NOMO-1 treated with DMSO at 0.1 percent for 48 hours (cell line): Measurements from ENCODE around the gene FAM210B.
"Not testable (repeated sequence)": the region's sequence is repeated elsewhere in the genome, so short reads cannot be mapped to it uniquely, and the experiment has no call there.

ENCODE experiments used
- DNase-seq: peaks from one replicate; lab custom pipeline; 2025; ENCODE audit not compliant: unreplicated experiment; lab: John Stamatoyannopoulos, UW

FAM210B gene, protein sequence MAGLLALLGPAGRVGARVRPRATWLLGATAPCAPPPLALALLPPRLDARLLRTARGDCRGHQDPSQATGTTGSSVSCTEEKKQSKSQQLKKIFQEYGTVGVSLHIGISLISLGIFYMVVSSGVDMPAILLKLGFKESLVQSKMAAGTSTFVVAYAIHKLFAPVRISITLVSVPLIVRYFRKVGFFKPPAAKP

DNA sequence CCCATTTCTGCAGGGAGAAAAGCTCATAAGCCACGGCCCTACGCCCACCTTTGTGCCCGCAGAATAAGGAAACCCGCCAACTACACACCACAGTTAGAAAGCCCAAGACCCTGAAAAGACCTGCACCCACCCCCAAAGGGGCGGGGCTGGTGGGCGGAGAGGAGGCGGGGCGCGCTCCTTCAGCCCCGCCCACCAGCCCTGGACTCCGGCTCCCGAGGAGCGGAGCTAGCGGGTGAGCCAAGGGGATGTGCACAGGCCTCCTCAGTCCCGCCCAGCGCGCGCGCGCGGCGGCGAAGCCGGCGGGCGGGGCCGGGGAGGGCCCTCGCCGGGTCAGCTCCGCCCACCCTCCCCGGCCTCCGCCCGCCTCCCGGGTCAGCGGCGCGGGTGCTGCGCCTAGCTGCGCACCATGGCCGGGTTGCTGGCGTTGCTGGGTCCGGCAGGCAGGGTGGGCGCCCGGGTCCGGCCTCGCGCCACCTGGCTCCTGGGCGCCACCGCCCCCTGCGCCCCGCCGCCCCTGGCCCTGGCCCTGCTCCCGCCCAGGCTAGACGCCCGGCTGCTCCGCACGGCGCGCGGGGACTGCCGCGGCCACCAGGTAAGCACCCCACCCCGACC is at the start of gene FAM210B:
FAM210B (plus strand) TSS at position 375 of the 612 bp plus-strand sequence; CDS start at position 407, 32 bp downstream.
- DNase-seq: peak; percentile 82

DNA sequence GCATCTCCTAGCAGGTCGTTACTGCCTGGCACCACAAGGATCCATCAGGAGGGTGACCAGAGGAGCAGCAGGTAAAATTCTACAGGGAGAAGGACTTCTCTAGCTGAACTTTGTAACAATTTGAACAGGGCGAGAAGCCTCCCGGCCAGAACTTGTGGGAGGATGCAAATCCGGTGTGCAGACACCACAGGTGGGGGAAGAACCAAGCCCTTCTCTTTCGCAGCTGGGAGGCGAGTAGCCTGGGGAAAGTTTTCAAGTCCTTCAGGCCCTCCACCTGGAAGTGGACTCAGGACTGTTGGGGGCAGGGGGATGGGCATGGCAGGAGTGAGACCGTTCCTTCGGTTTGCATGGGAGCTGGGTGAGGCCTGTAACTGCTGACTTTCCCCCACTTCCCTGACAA is 42.7 kb upstream of the FAM210B start:
- DNase-seq: no peak

DNA sequence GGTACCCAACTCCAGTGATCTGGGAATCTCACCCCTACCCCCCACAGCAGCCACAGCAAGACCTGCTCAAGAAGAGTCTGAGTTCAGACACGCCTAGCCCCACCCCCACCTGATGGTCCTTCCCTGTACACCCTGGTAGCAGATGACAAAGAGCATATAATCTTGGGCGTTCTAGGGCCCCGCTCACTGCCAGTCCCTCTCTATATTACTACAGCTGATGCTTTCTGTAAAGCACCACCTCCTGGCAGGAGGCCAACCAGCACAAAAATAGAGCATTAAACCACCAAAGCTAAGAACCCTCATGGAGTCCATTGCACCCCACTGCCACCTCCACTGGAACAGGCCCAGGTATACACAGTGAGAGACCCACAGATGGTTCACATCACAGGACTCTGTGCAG is 42.3 kb upstream of the FAM210B start:
- DNase-seq: no peak

DNA sequence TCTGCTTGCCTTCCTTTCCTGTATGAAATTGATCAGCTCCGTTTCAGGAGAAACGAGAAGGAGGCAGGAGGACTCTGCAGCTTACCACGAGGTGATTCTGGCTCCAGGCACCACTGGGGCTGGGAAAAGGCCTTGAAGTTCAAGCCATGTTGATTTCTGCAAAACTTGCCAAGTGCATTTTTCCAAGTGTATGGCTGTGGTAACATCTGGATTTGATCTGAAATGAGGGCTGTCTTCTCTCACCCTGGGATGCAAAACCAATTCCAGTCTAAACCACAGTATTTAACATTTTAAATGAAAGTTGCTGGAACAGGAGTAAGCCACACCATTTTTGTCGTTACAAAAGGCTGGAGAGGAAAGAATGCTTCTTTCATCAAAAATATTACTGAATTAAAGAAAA is 36.1 kb upstream of the FAM210B start:
- DNase-seq: no peak

DNA sequence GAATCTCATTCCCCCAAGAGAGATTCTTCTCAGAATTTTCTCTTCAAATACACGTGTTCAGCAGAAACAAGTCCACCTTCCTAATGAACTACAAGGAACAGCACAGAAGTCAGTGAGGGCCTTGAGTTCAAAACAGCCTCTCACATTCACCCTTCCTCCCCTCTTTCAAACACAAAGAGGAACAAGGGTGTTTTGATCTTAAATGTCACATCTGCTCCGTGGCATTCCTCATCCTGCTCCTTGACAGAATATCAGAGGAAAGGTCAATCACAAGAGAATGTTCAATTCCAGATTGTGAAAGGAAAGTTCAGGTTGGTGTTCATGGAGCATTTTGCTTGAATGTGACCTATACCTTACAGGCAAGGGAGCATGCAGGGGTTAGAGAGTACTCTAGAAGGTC is 35.6 kb upstream of the FAM210B start:
- DNase-seq: no peak

DNA sequence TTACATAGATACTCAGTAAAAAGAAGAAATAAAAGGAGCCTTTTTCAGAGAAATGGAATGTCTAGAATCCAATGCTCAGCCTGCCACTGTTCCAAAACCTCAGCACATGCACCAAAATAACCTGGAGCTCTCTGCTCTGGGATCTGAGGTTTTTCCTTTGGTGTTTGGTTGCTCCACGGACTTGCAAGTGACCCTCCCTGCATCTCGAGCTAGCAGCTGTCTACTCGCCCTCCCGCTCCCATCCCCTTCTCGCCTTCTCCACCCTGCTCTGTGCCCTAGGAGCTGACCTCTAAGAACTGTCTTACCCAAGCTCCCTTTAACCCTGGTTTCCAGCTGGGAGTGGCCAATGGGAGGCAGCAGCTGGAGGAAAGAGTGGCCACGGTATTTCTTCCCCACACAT is 35.1 kb upstream of the FAM210B start:
- DNase-seq: no peak

DNA sequence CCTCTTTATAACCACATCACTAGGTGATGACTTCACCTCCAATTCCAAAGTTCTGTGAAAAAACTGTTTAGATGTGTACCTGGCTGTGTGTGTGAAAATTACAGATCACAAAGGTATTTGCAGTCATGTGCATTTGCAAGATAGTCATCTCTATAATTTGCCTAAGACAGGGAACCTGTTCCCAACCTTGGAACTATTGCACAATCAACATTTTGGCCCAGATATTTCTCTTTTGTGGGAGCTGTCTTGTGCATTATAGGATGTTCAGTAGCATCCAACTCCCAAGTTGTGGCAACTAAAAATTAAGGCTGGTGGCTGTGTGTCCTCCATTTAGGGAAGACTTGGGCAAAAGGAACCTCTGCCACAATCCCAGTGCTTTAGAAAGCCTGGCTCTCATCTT is 34.0 kb upstream of the FAM210B start:
- no peak for DNase-seq

DNA sequence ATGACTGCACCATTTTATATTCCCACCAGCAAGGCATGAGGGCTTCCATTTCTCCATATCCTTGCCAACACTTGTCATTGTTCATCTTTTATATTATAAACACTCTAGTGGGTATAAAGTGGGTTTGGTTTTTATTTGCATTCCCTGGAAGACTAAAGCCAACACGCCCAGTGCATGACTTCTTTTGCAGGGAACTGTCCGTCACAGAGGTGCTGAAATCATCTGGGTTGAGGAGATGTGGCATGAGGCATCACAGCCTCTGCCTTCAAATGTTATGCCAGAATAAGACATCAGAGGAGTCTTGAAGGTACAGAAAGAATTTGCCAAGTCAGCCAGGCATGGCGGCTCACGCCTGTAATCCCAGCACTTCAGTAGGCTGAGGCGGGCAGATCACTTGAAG is 29.9 kb upstream of the FAM210B start:
- no peak for DNase-seq

DNA sequence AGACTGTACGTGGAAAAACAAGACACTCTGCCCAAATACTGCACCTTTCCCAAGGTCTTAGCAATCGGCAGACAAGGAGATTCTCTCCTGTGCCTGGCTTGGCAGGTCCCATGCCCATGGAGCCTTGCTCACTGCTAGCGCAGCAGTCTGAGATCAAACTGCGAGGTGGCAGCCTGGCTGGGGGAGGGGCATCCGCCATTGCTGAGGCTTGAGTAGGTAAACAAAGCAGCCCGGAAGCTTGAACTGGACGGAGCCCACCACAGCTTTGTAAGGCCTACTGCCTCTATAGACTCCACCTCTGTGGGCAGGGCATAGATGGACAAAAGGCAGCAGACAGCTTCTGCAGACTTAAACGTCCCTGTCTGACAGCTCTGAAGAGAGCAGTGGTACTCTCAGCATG is 22.1 kb upstream of the FAM210B start:
- DNase-seq: not testable (repeated sequence)

DNA sequence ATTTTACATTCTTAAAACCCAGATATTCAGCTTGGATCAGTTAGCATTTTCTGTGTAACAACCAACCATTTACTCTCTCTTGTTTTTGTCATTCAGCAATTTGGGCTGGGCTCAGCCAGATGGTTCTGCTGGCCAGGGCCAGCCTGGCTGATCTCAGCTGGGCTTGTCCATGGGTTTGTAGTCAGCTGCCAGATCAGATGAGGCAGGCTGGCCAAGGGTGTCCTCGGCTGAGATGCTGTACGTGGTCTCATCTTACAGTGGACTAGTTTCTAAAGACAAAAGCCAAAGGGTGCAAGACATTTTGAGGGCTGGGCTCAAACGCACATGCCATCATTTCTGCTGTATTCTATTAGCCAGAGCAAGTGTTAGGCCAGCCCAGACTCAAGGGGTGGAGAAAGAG is 16.0 kb upstream of the FAM210B start:
- no peak for DNase-seq

DNA sequence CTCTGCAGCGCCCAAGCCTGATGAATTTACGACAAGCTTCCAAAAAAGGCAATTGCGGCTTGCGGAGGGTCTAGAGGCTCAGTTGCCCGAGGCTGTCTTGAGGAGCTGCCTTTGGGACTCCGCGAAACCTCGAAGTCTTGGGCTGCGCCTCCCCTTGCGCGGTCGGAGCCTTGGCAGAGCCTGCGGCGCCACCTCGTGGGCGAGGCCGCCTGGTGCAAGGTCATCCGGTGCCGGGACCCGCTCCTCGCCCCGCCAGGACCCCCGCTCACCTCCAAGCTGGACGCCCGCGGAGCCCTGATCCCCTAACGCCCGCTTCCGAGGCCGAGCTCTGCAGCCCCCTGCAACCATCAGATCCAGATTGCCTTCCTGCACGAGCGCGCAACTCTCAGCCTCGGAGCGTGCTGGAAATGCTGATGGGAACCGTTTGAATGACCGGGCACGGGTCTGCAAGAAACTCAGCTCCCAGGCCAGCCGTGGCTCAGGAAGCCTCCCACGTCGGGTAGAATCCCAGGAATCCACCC is 14.9 kb upstream of the FAM210B start:
- DNase-seq: peak; percentile 45

DNA sequence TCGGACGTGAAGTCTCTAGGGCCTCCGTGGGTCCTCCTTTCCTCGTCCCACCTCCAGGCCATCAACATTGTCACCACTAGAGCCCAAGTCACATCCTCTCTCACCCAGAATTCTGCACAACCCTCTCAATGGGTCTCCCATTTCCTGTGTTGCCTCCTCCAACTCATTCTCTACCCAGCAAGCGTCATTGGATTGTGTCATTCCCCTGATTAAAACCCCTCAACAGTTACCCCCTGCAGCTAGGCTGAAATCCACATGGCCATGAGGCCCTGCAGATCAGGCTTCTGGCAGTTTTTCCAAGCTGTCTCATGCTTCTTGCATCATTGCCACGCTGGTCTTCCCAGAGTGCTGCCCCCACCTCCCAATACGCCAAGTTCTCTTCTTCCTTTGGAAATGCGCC is 12.9 kb upstream of the FAM210B start:
- no peak for DNase-seq

DNA sequence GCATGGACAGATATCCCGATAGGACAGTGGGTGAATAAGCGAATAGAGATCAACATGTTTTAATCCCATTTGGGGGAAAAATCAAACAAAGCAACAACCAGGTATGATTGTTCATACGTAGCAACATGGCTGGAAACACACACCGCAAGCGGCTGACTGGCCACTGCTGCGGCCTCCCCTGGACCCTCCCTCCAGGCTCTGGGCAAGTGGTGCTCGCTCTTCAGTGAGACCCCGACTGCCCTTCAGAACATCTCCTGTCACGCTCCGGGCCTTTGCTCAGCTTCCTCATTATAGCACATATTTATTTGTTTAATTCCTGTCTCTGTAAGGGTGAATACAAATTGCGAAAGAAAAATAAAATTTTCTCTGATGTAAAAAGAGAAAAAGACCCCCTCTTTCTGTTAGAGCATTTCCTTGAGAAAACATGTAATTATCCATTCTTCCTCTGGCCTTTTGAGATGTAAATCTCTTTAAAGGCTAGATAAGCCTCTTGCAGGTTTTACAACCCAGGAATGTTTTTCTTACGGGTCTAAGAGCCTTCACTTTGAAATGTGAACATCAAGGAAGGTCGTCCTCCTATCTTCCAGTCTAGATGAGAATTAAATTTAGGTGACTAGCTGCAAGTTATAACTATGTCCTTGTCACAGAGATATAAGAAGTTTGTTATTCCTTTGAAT is 11.0 kb upstream of the FAM210B start:
- DNase-seq: no peak

DNA sequence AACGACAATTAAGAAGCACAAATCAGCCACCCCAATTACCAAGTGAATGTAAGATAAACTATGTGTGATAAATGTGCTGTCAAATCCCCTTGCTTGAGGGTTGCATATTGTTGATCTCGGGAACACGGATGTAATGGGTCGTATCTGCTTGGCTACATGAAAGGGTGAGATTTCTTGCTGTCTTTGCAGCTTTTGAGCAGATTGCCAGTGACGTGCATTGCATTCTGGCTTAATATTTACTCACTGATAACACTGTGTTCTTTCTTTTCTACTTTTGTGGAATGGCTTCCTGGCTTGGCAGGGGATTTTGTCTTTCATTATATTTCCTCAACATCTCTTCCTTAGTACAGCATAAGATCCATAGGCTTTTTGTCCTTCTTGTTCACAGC is 10.5 kb upstream of the FAM210B start:
- DNase-seq: no peak

DNA sequence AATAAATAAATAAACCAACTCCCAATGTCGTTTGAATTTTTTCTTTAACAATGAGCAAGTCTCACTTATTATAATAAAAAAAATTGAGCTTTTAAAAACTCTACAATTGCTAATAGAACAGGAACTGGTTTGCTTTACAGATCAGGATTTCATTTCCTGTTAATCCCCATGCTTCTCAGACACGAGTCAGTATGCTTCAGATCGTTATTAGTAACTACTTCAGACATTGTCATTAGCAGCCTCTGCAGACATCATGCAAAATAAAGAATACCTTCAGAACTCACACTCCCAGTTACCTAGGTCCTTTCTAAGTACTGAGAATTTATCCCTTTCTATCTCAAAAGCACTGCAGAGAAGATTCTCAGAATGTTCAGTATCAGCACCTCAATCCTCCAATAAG is 10.0 kb upstream of the FAM210B start:
- DNase-seq: no peak

DNA sequence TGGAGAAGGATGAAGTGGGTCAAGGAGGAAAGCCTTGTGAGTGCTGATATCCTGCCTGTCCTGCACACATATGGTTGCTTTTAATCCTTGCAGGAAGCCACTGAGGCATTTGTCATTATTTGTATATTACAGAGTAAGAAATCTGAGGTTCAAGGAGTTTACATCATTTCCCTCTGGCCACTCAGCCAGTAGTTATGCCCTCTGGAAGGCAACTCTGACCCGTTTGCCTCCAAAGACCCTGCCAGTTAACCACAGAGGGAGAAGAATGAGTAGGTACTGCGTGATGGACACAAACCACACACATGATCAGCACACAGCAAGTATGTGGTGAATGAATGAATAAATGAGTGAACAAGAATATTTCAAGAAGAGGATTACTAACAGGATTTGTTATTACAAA is 7.9 kb upstream of the FAM210B start:
- no peak for DNase-seq

DNA sequence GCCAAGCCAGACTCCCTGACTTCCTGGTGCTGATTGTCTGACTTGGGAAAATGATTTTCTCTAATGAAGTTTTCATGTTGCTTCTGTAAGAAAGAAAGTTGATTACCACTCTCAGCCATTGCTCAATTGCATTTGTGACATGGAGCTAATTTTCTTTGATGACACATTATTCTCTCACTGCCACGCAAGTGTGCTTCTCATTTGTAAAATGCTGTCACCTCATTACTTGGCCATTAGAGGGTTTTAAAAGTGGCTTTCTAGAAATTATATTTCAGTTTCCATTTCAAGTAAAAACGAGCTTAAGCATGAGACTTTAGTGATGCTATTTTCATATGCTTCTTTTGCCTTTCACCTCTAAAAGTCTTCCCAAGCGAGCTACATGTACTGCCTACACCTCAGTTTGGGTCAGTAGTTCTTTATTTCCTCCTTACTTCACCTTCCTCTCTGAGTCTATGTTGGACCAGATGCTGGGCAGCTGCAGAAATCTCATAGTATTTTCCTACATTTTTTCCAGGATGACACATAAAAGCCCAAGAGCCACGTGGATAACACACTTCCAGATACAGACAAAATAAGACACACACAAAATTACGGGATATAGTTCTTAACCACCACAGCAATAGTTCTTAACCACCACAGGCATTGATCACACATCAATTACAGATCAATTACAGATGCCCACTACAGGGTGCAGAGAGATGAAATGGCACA is 6.3 kb upstream of the FAM210B start:
- no peak for DNase-seq

DNA sequence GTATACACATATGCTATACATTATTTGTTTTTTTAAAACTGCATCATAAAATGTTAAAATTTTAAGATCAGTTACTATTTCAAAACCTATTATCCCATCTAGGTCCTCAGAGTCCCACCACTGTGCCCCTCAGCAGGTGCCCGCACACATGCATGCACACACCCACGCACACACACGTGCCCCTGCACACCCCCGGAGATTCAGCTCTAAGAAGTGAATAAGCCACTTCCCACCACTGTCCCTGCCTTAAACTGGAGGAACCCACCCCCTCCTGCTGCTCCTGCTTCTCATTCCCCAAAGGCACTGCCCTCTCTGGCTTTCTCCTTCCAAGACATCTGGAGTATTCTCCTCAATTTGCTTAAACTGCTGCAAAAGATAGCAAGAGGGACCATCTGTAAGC is 5.4 kb upstream of the FAM210B start:
- DNase-seq: no peak

DNA sequence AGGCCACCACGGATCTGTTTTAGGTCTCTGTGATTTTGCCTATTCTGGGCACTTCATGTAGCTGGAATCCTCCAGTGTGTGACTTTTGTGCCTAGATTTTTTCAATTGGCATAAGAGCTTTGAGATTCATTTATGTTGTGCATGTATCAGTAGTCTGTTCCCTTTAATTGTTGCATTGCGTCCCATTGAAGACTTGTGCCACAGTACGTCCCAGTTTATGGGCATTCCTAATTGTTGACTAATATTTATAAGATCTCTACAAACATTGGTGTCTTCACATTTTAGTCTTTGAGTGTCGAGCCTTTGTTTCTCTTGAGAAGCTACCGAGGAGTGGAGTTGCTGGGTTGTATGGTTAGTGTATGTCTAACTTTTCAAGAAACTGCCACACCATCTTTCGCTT is 704 bp upstream of the FAM210B start:
- no peak for DNase-seq

DNA sequence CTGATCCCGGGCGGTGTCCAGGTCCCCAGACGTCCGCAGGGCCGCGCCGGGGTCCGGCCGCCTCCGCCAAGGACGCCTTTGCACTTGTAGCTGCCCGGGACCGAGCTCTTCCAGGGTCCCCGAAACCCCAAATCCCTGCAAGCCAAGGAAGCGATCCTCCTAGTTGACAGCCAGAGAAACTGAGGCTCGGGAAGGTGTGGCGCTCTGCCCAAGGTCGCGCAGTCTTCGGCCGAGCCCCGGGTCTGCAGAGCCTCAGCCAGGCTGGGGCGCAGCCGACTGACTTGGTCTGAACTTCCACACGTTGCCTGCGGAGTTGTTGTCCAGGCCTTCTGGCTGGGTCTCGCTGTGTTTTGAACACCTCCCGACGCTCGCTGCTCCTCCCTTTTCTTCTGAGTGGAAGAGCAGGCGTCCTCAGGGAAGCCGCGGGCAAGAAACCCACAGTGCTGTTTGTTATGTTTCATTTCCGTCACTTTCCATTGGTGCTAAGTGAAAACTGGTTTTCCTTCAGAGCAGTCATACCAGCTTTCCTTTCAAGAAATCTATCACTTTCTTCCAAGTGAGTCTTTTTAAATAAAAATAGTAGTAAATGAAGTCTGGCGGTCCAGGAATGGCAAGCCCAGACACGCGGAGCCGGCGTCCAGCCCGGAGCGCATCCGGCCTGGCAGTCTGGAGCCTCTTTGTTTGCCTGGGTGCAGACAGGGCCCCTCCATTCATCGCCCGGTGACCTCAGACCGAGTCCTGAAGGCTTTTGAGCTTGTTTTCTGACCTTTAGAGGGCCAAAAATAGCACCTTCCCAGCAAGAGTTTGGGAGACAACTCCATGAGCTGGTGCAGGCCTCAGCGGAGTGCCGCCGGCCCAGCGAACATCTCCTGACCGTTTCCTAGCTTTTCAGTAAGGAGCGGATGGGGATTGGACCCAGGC is 698 bp downstream of the FAM210B start:
- peak; percentile 3 for DNase-seq
